Activated CD4-positive, alpha-beta T cell treated with anti-CD3 and anti-CD28 coated beads, Interleukin-2, amount 50 U/mL, for 48 hours (primary cell): ENCODE results near the gene NDE1.
A peak's percentile ranks its signal among the peaks of the same experiment; 100 is the strongest.
"Not testable (repeated sequence)": the region's sequence is repeated elsewhere in the genome, so short reads cannot be mapped to it uniquely, and the experiment has no call there.

ENCODE experiments used
- DNase-seq, 2 experiments: peaks; one replicate each; pipeline ENCODE4 v3.0.0-alpha.2; 2020

The NDE1 gene

DNA sequence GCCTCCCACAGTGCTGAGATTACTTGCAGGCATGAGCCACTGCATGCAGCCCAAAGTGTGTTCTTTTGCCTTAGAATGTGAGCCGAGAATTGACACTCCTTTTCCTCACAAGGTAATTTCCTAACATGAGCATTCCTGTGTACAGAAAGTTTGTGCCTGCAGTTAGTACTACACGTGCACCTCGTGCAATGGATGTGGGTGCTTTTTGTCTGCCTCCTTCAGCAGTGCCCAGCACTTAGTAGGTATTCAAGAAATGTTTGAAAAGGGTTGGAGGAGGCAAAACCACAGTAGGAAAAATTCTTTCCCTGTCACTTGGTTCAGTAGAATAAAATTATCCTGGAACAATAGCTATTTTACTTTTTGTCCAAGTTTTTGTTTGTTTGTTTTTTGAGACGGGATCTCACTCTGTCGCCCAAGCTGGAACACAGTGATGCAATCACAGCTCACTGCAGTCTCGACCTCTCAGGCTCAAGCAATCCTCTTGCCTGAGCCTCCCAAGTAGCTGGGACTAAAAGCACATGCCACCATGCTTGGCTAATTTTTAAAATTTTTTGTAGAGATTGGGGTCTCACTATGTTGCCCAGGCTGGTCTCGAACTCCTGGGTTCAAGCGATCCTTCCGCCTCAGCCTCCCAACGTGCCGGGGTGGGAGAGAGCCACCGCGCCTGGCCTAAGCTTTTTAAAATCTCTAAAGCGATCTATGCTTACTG, 2.4 kb downstream of the NDE1 start:
- no peak for DNase-seq

GRCh38 chr16:15653227-15653626, 3.2 kb downstream of the NDE1 start:
- no peak for DNase-seq

- DNase-seq = no peak
Observed at GRCh38 chr16:15654591-15654990, 4.5 kb downstream of the NDE1 start.

GRCh38 chr16:15655561-15655960, 5.5 kb downstream of the NDE1 start:
- not testable (repeated sequence) for DNase-seq

- no peak for DNase-seq
Observed at GRCh38 chr16:15658149-15658548, 8.1 kb downstream of the NDE1 start.

DNA sequence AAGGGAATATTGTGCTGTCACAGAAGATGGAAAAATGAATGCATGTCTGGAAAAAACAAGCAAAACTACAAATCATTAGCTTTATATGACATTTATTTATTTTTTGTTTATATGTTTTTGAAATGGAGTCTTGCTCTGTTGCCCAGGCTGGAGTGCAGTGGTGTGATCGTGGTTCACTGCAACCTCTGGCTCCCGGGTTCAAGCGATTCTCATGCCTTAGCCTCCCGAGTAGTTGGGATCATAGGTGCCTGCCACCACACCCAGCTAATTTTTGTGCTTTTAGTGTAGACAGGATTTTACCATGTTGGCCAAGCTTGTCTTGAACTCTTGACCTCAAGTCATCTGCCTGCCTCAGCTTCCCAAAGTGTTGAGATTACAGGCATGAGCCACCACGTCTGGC, 8.5 kb downstream of the NDE1 start:
- no peak for DNase-seq

DNA sequence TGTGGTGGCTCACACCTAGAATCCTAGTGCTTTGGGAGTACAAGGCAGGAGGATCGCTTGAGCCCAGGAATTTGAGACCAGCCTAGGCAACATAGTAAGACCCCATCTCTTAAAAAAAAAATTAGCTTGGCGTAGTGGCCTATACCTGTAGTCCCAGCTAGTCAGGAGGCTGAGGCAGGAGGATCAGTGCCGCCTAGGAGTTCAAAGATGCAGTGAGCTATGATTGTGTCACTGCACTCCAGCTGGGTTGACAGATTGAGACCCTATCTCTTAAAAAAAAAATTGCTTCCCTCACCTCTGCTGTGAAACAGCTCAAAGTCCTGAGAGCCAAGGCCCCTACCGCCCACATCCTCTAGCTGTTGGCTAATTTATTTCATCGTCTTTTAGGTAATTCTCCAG, 10.2 kb downstream of the NDE1 start:
- no peak for DNase-seq

GRCh38 chr16:15665107-15665506, 15.1 kb downstream of the NDE1 start:
- DNase-seq = no peak

GRCh38 chr16:15667091-15667742, 17.2 kb downstream of the NDE1 start:
- no peak for DNase-seq

DNA sequence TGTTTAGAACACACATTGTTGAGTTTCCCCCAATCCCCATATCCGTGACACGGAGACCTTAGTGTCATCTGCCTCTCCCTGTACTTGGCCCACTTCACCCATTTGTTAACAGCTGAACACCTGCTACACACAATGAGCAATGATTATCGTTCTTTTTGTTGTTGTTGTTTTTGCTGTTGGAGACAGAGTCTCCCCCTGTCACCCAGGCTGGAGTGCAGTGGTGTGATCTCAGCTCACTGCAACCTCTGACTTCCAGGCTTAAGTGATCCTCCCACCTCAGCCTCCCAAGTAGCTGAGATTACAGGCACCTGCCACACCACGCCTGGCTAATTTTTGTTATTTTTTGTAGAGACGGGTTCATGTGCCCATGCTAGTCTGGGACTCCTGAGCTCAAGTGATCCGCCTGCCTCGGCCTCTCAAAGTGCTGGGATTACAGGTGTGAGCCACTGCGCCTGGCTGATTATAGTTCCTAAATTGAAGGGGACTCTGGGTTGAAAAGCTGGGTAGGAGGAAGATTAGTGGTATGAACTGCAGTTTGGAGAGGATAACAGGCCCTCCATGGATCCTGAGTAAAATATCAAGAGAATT, 21.6 kb downstream of the NDE1 start:
- DNase-seq = no peak

DNA sequence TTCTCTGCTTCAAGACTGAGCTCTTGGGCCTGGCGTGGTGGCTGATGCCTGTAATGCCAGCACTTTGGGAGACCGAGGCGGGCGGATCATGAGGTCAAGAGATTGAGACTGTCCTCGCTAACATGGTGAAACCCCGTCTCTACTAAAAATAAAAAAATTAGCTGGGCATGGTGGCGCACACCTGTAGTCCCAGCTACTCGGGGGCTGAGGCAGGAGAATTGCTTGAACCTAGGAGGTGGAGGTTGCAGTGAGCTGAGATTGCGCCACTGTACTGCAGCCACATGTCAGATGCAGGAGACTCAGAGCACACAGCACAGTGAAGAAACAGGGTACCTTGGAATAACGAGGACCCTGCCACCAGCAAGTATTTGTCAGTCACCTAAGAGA, 22.1 kb downstream of the NDE1 start:
- not testable (repeated sequence) for DNase-seq

- peak; percentile 59 to 69 for DNase-seq
Observed at GRCh38 chr16:15672514-15673167, 22.6 kb downstream of the NDE1 start.

GRCh38 chr16:15674571-15674970, 24.5 kb downstream of the NDE1 start:
- DNase-seq = no peak

- no peak for DNase-seq
Observed at GRCh38 chr16:15676506-15676905, 26.5 kb downstream of the NDE1 start.

- no peak for DNase-seq
Observed at GRCh38 chr16:15677447-15677846, 27.4 kb downstream of the NDE1 start.

DNA sequence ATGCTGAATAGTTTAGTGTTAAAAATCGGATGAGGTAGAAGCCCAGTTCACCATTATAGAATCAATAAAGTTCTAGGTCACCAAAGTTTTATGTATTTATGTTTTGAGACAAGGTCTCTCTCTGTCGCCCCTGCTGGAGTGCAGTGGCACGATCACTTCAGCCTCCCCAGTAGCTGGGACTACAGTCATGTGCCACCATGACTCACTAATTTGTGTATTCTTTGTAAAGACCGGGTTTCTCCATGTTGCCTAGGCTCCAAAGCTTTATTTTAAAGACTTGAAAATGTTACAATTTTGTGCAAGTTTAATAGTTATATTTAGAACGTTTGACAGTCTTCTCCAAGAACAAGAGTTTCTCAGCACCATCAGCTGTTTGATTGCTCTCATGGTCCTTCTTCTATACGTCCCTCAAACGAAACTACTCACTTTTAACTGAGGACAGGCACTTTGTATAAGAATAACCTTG, 32.1 kb downstream of the NDE1 start:
- peak; percentile 38 to 48 for DNase-seq

GRCh38 chr16:15686287-15686686, 36.2 kb downstream of the NDE1 start:
- no peak for DNase-seq

DNA sequence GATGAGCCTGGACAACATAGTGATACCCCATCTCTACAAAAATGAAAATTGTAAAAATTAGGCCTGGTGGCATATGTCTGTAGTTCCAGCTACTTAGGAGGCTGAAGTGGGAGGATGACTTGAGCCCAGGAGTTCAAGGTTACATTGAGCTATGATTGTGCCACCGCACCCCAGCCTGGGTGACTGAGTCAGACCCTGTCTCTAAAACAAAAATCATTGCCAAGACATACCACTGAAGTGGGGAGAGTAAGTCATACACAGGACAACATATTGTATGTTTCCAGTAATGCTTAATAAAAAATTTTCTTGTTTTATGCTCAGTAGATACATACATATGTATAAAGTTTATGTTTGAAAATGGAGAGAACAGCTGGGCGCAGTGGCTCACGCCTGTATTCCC, 39.2 kb downstream of the NDE1 start:
- no peak for DNase-seq

- no peak for DNase-seq
Observed at GRCh38 chr16:15690296-15690695, 40.3 kb downstream of the NDE1 start.

- DNase-seq = no peak
Observed at GRCh38 chr16:15691046-15691445, 41.0 kb downstream of the NDE1 start.

DNA sequence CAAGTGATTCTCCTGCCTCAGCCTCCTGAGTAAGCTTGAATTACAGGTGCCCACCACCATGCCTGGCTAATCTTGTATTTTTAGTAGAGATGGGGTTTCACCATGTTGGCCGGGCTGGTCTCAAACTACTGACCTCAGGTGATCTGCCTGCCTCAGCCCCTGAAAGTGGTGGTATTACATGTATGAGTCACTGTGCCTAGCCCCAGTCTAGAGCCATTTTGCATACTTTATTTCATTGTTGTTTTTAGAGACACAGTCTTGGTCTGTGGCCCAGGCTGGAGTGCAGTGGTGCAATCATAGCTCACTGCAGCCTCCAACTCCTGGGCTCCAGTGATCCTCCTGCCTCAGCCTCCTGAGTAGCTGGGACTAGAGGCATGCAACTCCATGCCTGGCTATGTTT, 42.5 kb downstream of the NDE1 start:
- DNase-seq = not testable (repeated sequence)

- DNase-seq = no peak
Observed at GRCh38 chr16:15694499-15694898, 44.5 kb downstream of the NDE1 start.

DNA sequence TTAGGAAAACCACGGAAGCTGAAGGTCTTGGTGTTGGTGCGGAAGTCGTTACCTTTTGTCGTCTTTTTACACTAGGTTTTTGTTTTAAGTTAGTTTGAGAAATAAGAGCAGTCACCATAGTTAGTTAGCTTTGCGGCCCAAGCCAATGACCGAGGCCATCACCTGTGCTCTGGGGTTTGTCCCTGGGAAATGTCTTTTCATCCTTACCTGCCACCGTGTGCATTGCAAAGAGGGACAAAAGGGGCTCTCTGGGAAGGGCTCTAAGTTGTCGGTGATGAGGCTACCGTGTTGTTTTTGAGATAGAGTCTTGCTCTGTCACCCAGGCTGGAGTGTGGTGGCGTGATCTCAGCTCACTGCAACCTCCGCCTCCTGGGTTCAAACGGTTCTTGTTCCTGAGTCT, 49.8 kb downstream of the NDE1 start:
- DNase-seq = no peak

- DNase-seq = no peak
Observed at GRCh38 chr16:15701367-15701766, 51.3 kb downstream of the NDE1 start.
